Activated T-cell treated with anti-CD3 and anti-CD28 coated beads, Interleukin-2, amount 50 U/mL, for 1 hour (primary cell): ENCODE results near the gene PTPRD.

Source experiments
- DNase-seq: peaks from one replicate; pipeline ENCODE4 v3.0.0-alpha.2; 2020

The PTPRD gene

GRCh38 chr9:10146517-10147331 is 466.1 kb downstream of the PTPRD start:
- no peak for DNase-seq

- DNase-seq: no peak
These were observed 468.4 kb downstream of the PTPRD start for GRCh38 chr9:10144355-10144754.

GRCh38 chr9:10135553-10135952 is 477.2 kb downstream of the PTPRD start:
- DNase-seq: no peak

GRCh38 chr9:10134266-10134665 is 478.5 kb downstream of the PTPRD start:
- DNase-seq: no peak

GRCh38 chr9:10130061-10130675 is 482.6 kb downstream of the PTPRD start:
- DNase-seq: no peak

GRCh38 chr9:10127867-10128266 is 484.9 kb downstream of the PTPRD start:
- no peak for DNase-seq

GRCh38 chr9:10112798-10113197 is 500.0 kb downstream of the PTPRD start:
- no peak for DNase-seq

GRCh38 chr9:10112070-10112469 is 500.7 kb downstream of the PTPRD start:
- DNase-seq: no peak

- DNase-seq: no peak
These were observed 504.0 kb downstream of the PTPRD start for GRCh38 chr9:10108815-10109214.

- DNase-seq: no peak
These were observed 508.0 kb downstream of the PTPRD start for GRCh38 chr9:10104774-10105173.

GRCh38 chr9:10095208-10095607 is 517.6 kb downstream of the PTPRD start:
- DNase-seq: no peak

- no peak for DNase-seq
These were observed 518.2 kb downstream of the PTPRD start for GRCh38 chr9:10094563-10094962.

- DNase-seq: no peak
These were observed 532.8 kb downstream of the PTPRD start for GRCh38 chr9:10080012-10080411.

- DNase-seq: no peak
These were observed 533.4 kb downstream of the PTPRD start for GRCh38 chr9:10079284-10079964.

- no peak for DNase-seq
These were observed 541.2 kb downstream of the PTPRD start for GRCh38 chr9:10071579-10071978.

GRCh38 chr9:10062629-10063395 is 550.0 kb downstream of the PTPRD start:
- no peak for DNase-seq

- no peak for DNase-seq
These were observed 553.8 kb downstream of the PTPRD start for GRCh38 chr9:10059044-10059443.

- DNase-seq: no peak
These were observed 556.9 kb downstream of the PTPRD start for GRCh38 chr9:10055886-10056395.

GRCh38 chr9:10054456-10054855 is 558.3 kb downstream of the PTPRD start:
- DNase-seq: no peak

GRCh38 chr9:10052916-10053315 is 559.9 kb downstream of the PTPRD start:
- DNase-seq: no peak

GRCh38 chr9:10052181-10052580 is 560.6 kb downstream of the PTPRD start:
- no peak for DNase-seq

- no peak for DNase-seq
These were observed 562.8 kb downstream of the PTPRD start for GRCh38 chr9:10050016-10050415.

- DNase-seq: no peak
These were observed 563.8 kb downstream of the PTPRD start for GRCh38 chr9:10048994-10049393.
